GM19238 (cell line): ENCODE measurements around the gene PRAMEF27.
"Not testable (repeated sequence)": the region's sequence is repeated elsewhere in the genome, so short reads cannot be mapped to it uniquely, and the experiment has no call there.

Experiments
- DNase-seq: peaks from one replicate; pipeline ENCODE4 v3.0.0; 2011; ENCODE audit warnings: low spot score; ENCODE audit not compliant: insufficient read length

PRAMEF27 gene

GRCh38 chr1:13056475-13056874 lies at the start of gene PRAMEF27:
Gene PRAMEF27 (minus strand): TSS chr1:13056575. CDS start chr1:13053659, 2,916 bp downstream.
- DNase-seq, result not testable (repeated sequence)

GRCh38 chr1:13070474-13070873 lies 14.1 kb upstream of the PRAMEF27 start, which contains the start of gene PRAMEF25:
Gene PRAMEF25 (plus strand): TSS chr1:13070774. CDS start chr1:13073694, 2,920 bp downstream.
- not testable (repeated sequence) for DNase-seq

DNA sequence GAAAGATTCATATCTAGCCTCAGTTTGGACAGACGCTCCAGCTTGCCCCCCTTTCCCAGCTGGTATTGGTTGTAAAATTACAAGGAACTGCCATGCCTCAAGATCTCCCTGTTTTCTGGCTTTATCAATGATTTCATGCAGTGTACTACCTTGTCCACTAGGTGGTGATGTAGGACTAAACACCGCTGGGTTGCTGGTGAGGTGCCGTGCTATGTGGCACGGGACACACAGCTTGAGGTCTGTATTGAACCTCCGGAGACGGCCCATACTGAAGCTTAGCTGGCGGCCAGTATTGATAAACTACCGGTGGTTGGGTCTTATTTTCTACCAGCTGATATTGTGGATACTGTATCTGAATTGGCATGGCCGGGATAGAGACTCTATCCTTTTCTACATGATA lies 36.5 kb downstream of the PRAMEF27 start:
- DNase-seq, result not testable (repeated sequence)

- not testable (repeated sequence) for DNase-seq
Observed at GRCh38 chr1:13011932-13012331, 44.4 kb downstream of the PRAMEF27 start.

DNA sequence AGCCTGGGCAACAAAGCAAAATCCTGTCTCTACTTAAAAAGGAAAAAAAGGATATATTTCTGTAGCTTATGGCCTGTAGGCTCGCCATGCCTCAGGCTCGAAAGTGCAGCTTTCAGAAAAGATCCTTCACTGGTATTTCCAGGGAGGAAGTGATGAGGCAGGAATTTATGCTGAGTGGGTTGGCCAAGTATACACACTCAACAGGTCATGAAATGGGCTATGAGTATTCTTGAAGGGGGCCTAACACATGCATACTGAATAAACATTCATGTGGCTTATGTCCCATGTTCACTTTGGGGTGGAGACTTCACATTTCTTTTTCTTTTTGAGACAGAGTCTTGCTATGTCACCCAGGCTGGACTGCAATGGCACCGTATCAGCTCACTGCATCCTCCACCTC lies 47.0 kb downstream of the PRAMEF27 start:
- not testable (repeated sequence) for DNase-seq

- DNase-seq, result not testable (repeated sequence)
Observed at GRCh38 chr1:13005732-13006131, 50.6 kb downstream of the PRAMEF27 start.
